Stomach (tissue), 4 donors: ENCODE results near the gene NUBPL.

Experiments
- POLR2A ChIP-seq, 4 donors: fragments of 450-650 bp; IDR thresholded peaks; one replicate each; pipeline ENCODE4 v1.6.1; 2016; ENCODE audit warnings: antibody characterized with exemption in 4 of 4, control low read depth in 2 of 4, mild to moderate bottlenecking in 1 of 4, moderate library complexity in 1 of 4
- POLR2AphosphoS5 ChIP-seq, 3 donors: sonication (generic); formaldehyde crosslinking; IDR thresholded peaks; one replicate each; pipeline ENCODE4 v1.6.1; 2016; ENCODE audit warnings: antibody characterized with exemption in 3 of 3
- TF ChIP-seq, protein P1 (sequence below), 7 experiments: fragments of 450-650 bp in 4 of 7; fragments of 200-600 bp in 3 of 7; sonication (generic) in 3 of 7; IDR thresholded peaks; one replicate each; pipeline ENCODE4 v1.5.1; 2016 to 2019; ENCODE audit warnings: antibody characterized with exemption in 7 of 7, control low read depth in 2 of 7, mild to moderate bottlenecking in 1 of 7

DNA sequence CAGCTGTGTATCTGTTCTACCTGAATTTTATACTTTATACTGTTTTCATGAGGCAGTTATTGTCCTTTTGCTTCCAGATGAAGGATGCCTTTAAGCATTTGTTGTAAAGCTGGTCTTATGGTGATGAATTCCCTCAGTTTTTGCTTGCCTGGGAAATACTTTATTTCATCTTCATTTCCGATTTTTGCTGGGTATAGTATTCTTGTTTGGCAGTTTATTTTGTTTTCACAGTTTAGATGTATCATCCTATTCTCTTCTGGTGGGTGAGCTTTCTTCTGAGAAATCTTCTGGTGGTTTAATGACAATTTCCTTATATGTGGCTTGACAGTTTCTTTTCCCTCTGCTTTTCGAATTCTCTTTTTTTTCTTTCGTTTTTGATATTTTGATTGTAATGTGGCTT lies 188.1 kb downstream of the NUBPL start:
- TF ChIP-seq, protein P1, sequence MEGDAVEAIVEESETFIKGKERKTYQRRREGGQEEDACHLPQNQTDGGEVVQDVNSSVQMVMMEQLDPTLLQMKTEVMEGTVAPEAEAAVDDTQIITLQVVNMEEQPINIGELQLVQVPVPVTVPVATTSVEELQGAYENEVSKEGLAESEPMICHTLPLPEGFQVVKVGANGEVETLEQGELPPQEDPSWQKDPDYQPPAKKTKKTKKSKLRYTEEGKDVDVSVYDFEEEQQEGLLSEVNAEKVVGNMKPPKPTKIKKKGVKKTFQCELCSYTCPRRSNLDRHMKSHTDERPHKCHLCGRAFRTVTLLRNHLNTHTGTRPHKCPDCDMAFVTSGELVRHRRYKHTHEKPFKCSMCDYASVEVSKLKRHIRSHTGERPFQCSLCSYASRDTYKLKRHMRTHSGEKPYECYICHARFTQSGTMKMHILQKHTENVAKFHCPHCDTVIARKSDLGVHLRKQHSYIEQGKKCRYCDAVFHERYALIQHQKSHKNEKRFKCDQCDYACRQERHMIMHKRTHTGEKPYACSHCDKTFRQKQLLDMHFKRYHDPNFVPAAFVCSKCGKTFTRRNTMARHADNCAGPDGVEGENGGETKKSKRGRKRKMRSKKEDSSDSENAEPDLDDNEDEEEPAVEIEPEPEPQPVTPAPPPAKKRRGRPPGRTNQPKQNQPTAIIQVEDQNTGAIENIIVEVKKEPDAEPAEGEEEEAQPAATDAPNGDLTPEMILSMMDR (IDR thresholded peaks at IDR 0.05): no peak
- TF ChIP-seq POLR2A (IDR thresholded peaks at IDR 0.05): no peak
- TF ChIP-seq POLR2AphosphoS5 (IDR thresholded peaks at IDR 0.05): no peak
